NK-92 (cell line): ENCODE results near the gene RFX7.
"Not testable (repeated sequence)": the region's sequence is repeated elsewhere in the genome, so short reads cannot be mapped to it uniquely, and the experiment has no call there.

Experiments used
- DNase-seq: peaks from one replicate; lab custom pipeline; 2025; ENCODE audit not compliant: unreplicated experiment; lab: John Stamatoyannopoulos, UW

Gene RFX7

GRCh38 chr15:56207711-56208110 lies 36.0 kb downstream of the RFX7 start:
- DNase-seq: no peak

GRCh38 chr15:56207092-56207491 lies 36.6 kb downstream of the RFX7 start:
- no peak for DNase-seq

GRCh38 chr15:56205061-56205876 lies 38.4 kb downstream of the RFX7 start:
- DNase-seq: no peak

GRCh38 chr15:56203312-56203922 lies 40.3 kb downstream of the RFX7 start:
- DNase-seq: not testable (repeated sequence)

GRCh38 chr15:56202701-56203100 lies 41.0 kb downstream of the RFX7 start:
- DNase-seq: no peak

GRCh38 chr15:56199038-56199437 lies 44.6 kb downstream of the RFX7 start:
- DNase-seq: no peak

GRCh38 chr15:56194035-56194434 lies 49.6 kb downstream of the RFX7 start:
- DNase-seq: no peak

- DNase-seq: no peak
Observed at GRCh38 chr15:56192659-56193442, 50.8 kb downstream of the RFX7 start.

GRCh38 chr15:56187665-56188064 lies 56.0 kb downstream of the RFX7 start:
- DNase-seq: no peak

GRCh38 chr15:56185980-56186379 lies 57.7 kb downstream of the RFX7 start:
- DNase-seq: no peak

- no peak for DNase-seq
Observed at GRCh38 chr15:56184516-56184915, 59.2 kb downstream of the RFX7 start.

- no peak for DNase-seq
Observed at GRCh38 chr15:56180851-56181250, 62.8 kb downstream of the RFX7 start.

- DNase-seq: no peak
Observed at GRCh38 chr15:56176996-56177395, 66.7 kb downstream of the RFX7 start.

GRCh38 chr15:56175788-56176187 lies 67.9 kb downstream of the RFX7 start:
- DNase-seq: no peak

- DNase-seq: no peak
Observed at GRCh38 chr15:56174649-56175048, 69.0 kb downstream of the RFX7 start.

GRCh38 chr15:56168394-56168793 lies 75.3 kb downstream of the RFX7 start:
- DNase-seq: no peak

- DNase-seq: no peak
Observed at GRCh38 chr15:56165234-56165633, 78.4 kb downstream of the RFX7 start.

- DNase-seq: no peak
Observed at GRCh38 chr15:56160966-56161365, 82.7 kb downstream of the RFX7 start.

GRCh38 chr15:56156877-56157276 lies 86.8 kb downstream of the RFX7 start:
- no peak for DNase-seq

GRCh38 chr15:56155278-56155677 lies 88.4 kb downstream of the RFX7 start:
- not testable (repeated sequence) for DNase-seq

- DNase-seq: not testable (repeated sequence)
Observed at GRCh38 chr15:56154768-56155167, 88.9 kb downstream of the RFX7 start.

- DNase-seq: no peak
Observed at GRCh38 chr15:56150204-56150603, 93.5 kb downstream of the RFX7 start.
